Right atrium auricular region (tissue), 2 donors: ENCODE measurements around the gene CLDN6. TPM values are rescaled to one million over a fixed set of nuclear protein-coding genes. Genes with fewer than 3 reads are reported as not detected.

Experiments used
- DNase-seq: peaks from one replicate; pipeline ENCODE4 v3.0.0-alpha.2; 2019; ENCODE audit warnings: low spot score
- H3K27ac ChIP-seq, 2 donors: fragments of 200-600 bp; sonication (generic); 1 replicate in 1 of 2; 2 replicates in 1 of 2; pipeline ENCODE4 v1.5.1; 2016 to 2019
- H3K27me3 ChIP-seq, 2 donors: fragments of 200-600 bp; sonication (generic); one replicate each; pipeline versions ENCODE4 v1.5.1 to v1.6.0; 2017 to 2019
- H3K36me3 ChIP-seq: fragments of 200-600 bp; sonication (generic); one replicate; pipeline ENCODE4 v1.5.1; 2016
- H3K4me1 ChIP-seq, 2 donors: fragments of 200-600 bp; sonication (generic); one replicate each; pipeline versions ENCODE4 v1.5.1 to v1.6.0; 2017 to 2019
- H3K4me3 ChIP-seq, 2 donors: fragments of 200-600 bp; sonication (generic); 1 replicate in 1 of 2; 2 replicates in 1 of 2; pipeline ENCODE4 v1.5.1; 2017 to 2019; ENCODE audit warnings: mild to moderate bottlenecking in 1 of 2, moderate library complexity in 1 of 2
- H3K9me3 ChIP-seq, 2 donors: fragments of 200-600 bp; sonication (generic); one replicate each; pipeline ENCODE4 v1.5.1; 2019
- total RNA-seq, 2 donors: library from RNA; depleted of rRNA; stranded (reverse); fragments of >200 nt; gene quantifications; one replicate each; pipeline ENCODE4 v1.1.0, GENCODE V29; 2016
- TF ChIP-seq, protein P1 (sequence below), 2 donors: fragments of 200-600 bp; sonication (generic); IDR thresholded peaks; one replicate each; pipeline ENCODE4 v1.5.1; 2019; ENCODE audit warnings: antibody characterized with exemption in 2 of 2

CLDN6 gene
- total RNA-seq, 2 donors from 2014 or later = not detected

DNA sequence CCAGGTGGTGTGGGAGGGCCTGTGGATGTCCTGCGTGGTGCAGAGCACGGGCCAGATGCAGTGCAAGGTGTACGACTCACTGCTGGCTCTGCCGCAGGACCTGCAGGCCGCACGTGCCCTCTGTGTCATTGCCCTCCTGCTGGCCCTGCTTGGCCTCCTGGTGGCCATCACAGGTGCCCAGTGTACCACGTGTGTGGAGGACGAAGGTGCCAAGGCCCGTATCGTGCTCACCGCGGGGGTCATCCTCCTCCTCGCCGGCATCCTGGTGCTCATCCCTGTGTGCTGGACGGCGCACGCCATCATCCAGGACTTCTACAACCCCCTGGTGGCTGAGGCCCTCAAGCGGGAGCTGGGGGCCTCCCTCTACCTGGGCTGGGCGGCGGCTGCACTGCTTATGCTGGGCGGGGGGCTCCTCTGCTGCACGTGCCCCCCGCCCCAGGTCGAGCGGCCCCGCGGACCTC lies 4.5 kb downstream of the CLDN6 start:
- no peaks in the 10 kb centered on the region for H3K36me3 ChIP-seq
- H3K4me3 ChIP-seq = no peak overlapping the region
- no peak for DNase-seq
- H3K4me1 ChIP-seq = peaks cover 0 to 8% of the 10 kb centered on the region in 2 donors
- TF ChIP-seq, protein P1, sequence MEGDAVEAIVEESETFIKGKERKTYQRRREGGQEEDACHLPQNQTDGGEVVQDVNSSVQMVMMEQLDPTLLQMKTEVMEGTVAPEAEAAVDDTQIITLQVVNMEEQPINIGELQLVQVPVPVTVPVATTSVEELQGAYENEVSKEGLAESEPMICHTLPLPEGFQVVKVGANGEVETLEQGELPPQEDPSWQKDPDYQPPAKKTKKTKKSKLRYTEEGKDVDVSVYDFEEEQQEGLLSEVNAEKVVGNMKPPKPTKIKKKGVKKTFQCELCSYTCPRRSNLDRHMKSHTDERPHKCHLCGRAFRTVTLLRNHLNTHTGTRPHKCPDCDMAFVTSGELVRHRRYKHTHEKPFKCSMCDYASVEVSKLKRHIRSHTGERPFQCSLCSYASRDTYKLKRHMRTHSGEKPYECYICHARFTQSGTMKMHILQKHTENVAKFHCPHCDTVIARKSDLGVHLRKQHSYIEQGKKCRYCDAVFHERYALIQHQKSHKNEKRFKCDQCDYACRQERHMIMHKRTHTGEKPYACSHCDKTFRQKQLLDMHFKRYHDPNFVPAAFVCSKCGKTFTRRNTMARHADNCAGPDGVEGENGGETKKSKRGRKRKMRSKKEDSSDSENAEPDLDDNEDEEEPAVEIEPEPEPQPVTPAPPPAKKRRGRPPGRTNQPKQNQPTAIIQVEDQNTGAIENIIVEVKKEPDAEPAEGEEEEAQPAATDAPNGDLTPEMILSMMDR (IDR thresholded peaks at IDR 0.05) = no peak
- no peak overlapping the region for H3K27ac ChIP-seq
- H3K27me3 ChIP-seq = peaks cover 4 to 19% of the 10 kb centered on the region in 2 donors
- no peaks in the 10 kb centered on the region for H3K9me3 ChIP-seq

GRCh38 chr16:3012828-3013420 lies 5.1 kb downstream of the CLDN6 start, which contains the start of gene CLDN9:
TSS of gene CLDN9 (plus strand) at chr16:3012923. CDS start at chr16:3013363, 440 bp downstream.
- Histone ChIP-seq H3K27me3 (peaks cover 9 to 13% of the 10 kb centered on the region in 2 donors), H3K36me3 (no peaks in the 10 kb centered on the region), H3K9me3 (no peaks in the 10 kb centered on the region), H3K27ac (no peak within 1 kb of the TSS), H3K4me1 (peaks cover 0 to 3% of the 10 kb centered on the region in 2 donors), H3K4me3 (no peak within 1 kb of the TSS)
- TF ChIP-seq, protein P1 (IDR thresholded peaks at IDR 0.05) = no peak
- DNase-seq = no peak

DNA sequence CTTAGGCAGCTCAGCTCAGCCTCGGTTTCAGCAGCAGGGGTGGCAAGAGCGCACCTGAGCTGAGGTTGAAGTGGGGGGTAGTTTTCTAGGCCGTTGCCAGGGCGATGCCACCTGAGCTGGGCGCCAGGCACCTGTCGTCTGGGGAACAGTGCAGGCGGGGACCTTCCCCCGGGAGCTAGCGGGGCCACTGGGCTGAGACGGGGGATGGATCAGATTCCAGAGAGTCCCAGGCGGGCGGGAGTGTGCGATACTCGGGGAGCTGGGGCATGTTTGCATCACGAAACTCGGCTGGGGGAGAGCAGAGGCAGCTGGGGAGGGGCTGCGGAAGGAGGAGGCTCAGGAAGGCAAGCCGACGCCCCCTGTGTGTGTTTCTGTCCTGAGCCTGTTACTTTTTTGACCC lies 5.7 kb downstream of the CLDN6 start:
- TF ChIP-seq, protein P1 (IDR thresholded peaks at IDR 0.05) = no peak
- no peaks in the 10 kb centered on the region for H3K9me3 ChIP-seq
- H3K4me3 ChIP-seq = no peak overlapping the region
- no peak overlapping the region for H3K27ac ChIP-seq
- H3K36me3 ChIP-seq = no peaks in the 10 kb centered on the region
- no peaks in the 10 kb centered on the region for H3K4me1 ChIP-seq
- no peak for DNase-seq
- H3K27me3 ChIP-seq = peaks cover 8 to 9% of the 10 kb centered on the region in 2 donors

GRCh38 chr16:3010510-3010909 lies 7.5 kb downstream of the CLDN6 start:
- no peak overlapping the region for H3K27ac ChIP-seq
- TF ChIP-seq, protein P1 (IDR thresholded peaks at IDR 0.05) = no peak
- H3K36me3 ChIP-seq = no peaks in the 10 kb centered on the region
- peaks cover 8 to 16% of the 10 kb centered on the region in 2 donors for H3K27me3 ChIP-seq
- no peak overlapping the region for H3K4me3 ChIP-seq
- H3K4me1 ChIP-seq = no peaks in the 10 kb centered on the region
- H3K9me3 ChIP-seq = no peaks in the 10 kb centered on the region
- DNase-seq = no peak

- Histone ChIP-seq H3K27ac (no peak overlapping the region), H3K4me1 (peaks cover 0 to 3% of the 10 kb centered on the region in 2 donors), H3K36me3 (no peaks in the 10 kb centered on the region), H3K4me3 (no peak overlapping the region), H3K9me3 (no peaks in the 10 kb centered on the region), H3K27me3 (peaks cover 8 to 16% of the 10 kb centered on the region in 2 donors)
- TF ChIP-seq, protein P1 (IDR thresholded peaks at IDR 0.05) = no peak
- DNase-seq = no peak
These were observed 8.2 kb downstream of the CLDN6 start for GRCh38 chr16:3009568-3010390.
